Fibroblast of lung (primary cell): ENCODE data around the gene ZNF804A. TPM values are rescaled to one million over a fixed set of nuclear protein-coding genes. Genes with fewer than 3 reads are reported as not detected.

ENCODE experiments used
- DNase-seq, 2 donors: peaks; one replicate each; pipeline versions ENCODE4 v3.0.0 to v3.0.0-alpha.2; 2010; ENCODE audit warnings: low read depth in 2 of 2
- H2AFZ ChIP-seq: 2 replicates; pipeline ENCODE4 v1.5.1; 2012; ENCODE audit warnings: low read length, control low read depth, inconsistent platforms
- H3K27ac ChIP-seq: 2 replicates; pipeline ENCODE4 v1.5.1; 2011; ENCODE audit warnings: low read length, control low read depth; ENCODE audit not compliant: insufficient read depth
- H3K27me3 ChIP-seq: 2 replicates; pipeline ENCODE4 v1.5.1; 2011; ENCODE audit warnings: mild to moderate bottlenecking, low read length; ENCODE audit not compliant: control insufficient read depth, insufficient read depth
- H3K36me3 ChIP-seq: 2 replicates; pipeline ENCODE4 v1.5.1; 2011; ENCODE audit warnings: low read length; ENCODE audit not compliant: control insufficient read depth, insufficient read depth
- H3K4me1 ChIP-seq: 2 replicates; pipeline ENCODE4 v1.5.1; 2011; ENCODE audit warnings: low read length; ENCODE audit not compliant: control insufficient read depth, insufficient read depth; ENCODE audit errors: extremely low read depth
- H3K4me2 ChIP-seq: 2 replicates; pipeline ENCODE4 v1.5.1; 2011; ENCODE audit warnings: low read length, control low read depth; ENCODE audit not compliant: insufficient read depth; ENCODE audit errors: extremely low read depth
- H3K4me3 ChIP-seq, 4 experiments: fragments of 200-600 bp in 1 of 4; sonication (generic) in 1 of 4; replicated peaks in 1 of 4; 2 replicates each; pipeline ENCODE4 v1.5.1; 2011 to 2016; ENCODE audit warnings: low read length in 4 of 4, low read depth in 3 of 4, mild to moderate bottlenecking in 3 of 4, control low read depth in 2 of 4, inconsistent platforms in 1 of 4, mixed read lengths in 1 of 4; ENCODE audit not compliant: insufficient read depth in 1 of 4; ENCODE audit errors: control extremely low read depth in 1 of 4
- H3K79me2 ChIP-seq: 2 replicates; pipeline ENCODE4 v1.5.1; 2012; ENCODE audit warnings: mild to moderate bottlenecking, low read length, inconsistent platforms; ENCODE audit not compliant: control insufficient read depth, insufficient read depth
- H3K9ac ChIP-seq: 2 replicates; pipeline ENCODE4 v1.5.1; 2011; ENCODE audit warnings: mild to moderate bottlenecking, low read length, control low read depth; ENCODE audit not compliant: insufficient read depth
- H3K9me3 ChIP-seq: 2 replicates; pipeline ENCODE4 v1.5.1; 2012; ENCODE audit warnings: low read depth, low read length; ENCODE audit not compliant: control insufficient read depth, insufficient read depth
- H4K20me1 ChIP-seq: 2 replicates; pipeline ENCODE4 v1.5.1; 2011; ENCODE audit warnings: low read length; ENCODE audit not compliant: control insufficient read depth, insufficient read depth; ENCODE audit errors: extremely low read depth
- EZH2 ChIP-seq: IDR thresholded peaks from 2 replicates; pipeline ENCODE4 v1.5.1; 2012; ENCODE audit warnings: low read length, control low read depth, mild to moderate bottlenecking; ENCODE audit errors: missing control alignments
- polyA plus RNA-seq, 2 donors: library from polyadenylated mRNA; depleted of rRNA in 1 of 2; stranded (reverse) in 1 of 2; unstranded in 1 of 2; fragments of >200 nt; gene quantifications; 2 replicates each; pipeline ENCODE4 v1.2.1, GENCODE V29; 2011 to 2012; ENCODE audit warnings: missing spikeins in 1 of 2
- total RNA-seq: library from RNA; depleted of rRNA; stranded (reverse); fragments of >200 nt; gene quantifications from 2 replicates; pipeline ENCODE4 v1.2.1, GENCODE V29; 2014
- TF ChIP-seq, protein P1 (sequence below), 2 donors: IDR thresholded peaks in 1 of 2; conservative IDR thresholded peaks in 1 of 2; 1 replicate in 1 of 2; 2 replicates in 1 of 2; pipeline ENCODE4 v1.5.1; 2011 to 2012; ENCODE audit warnings: low read length in 2 of 2, control low read depth in 1 of 2, inconsistent platforms in 1 of 2, low read depth in 1 of 2, mild to moderate bottlenecking in 1 of 2

ZNF804A gene
- total and polyA plus RNA-seq, 2 donors (not counting 1 experiment from before 2014, with no cell fraction given) = 3.0 to 6.9 TPM

DNA sequence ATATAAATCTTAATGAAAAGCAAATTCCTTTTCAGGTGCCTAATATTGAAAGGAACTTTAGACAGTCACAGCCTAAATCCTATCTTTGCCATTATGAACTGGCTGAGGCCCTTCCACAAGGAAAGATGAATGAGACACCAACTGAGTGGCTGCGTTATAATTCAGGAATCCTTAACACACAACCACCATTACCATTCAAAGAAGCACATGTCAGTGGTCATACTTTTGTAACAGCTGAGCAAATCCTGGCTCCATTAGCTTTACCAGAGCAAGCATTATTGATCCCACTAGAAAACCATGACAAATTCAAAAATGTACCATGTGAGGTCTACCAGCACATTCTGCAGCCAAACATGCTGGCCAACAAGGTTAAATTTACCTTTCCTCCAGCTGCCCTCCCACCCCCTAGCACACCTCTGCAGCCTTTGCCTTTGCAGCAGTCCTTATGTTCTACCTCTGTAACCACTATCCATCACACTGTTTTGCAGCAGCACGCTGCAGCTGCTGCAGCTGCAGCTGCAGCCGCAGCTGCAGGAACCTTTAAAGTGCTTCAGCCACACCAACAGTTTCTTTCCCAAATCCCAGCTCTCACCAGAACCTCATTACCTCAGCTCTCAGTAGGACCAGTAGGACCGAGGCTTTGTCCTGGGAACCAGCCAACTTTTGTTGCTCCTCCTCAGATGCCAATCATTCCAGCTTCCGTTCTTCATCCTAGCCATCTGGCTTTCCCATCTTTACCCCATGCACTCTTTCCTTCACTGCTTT, 340.1 kb downstream of the ZNF804A start:
- H3K79me2 ChIP-seq = no peaks in the 10 kb centered on the region
- no peaks in the 10 kb centered on the region for H3K27me3 ChIP-seq
- no peak overlapping the region for H3K4me3 ChIP-seq
- no peak overlapping the region for H3K27ac ChIP-seq
- H3K36me3 ChIP-seq = no peaks in the 10 kb centered on the region
- H3K4me1 ChIP-seq = no peaks in the 10 kb centered on the region
- H3K9me3 ChIP-seq = no peaks in the 10 kb centered on the region
- no peak overlapping the region for H3K9ac ChIP-seq
- TF ChIP-seq, protein P1, sequence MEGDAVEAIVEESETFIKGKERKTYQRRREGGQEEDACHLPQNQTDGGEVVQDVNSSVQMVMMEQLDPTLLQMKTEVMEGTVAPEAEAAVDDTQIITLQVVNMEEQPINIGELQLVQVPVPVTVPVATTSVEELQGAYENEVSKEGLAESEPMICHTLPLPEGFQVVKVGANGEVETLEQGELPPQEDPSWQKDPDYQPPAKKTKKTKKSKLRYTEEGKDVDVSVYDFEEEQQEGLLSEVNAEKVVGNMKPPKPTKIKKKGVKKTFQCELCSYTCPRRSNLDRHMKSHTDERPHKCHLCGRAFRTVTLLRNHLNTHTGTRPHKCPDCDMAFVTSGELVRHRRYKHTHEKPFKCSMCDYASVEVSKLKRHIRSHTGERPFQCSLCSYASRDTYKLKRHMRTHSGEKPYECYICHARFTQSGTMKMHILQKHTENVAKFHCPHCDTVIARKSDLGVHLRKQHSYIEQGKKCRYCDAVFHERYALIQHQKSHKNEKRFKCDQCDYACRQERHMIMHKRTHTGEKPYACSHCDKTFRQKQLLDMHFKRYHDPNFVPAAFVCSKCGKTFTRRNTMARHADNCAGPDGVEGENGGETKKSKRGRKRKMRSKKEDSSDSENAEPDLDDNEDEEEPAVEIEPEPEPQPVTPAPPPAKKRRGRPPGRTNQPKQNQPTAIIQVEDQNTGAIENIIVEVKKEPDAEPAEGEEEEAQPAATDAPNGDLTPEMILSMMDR (conservative IDR thresholded peaks at IDR 0.05 in 1 of 2, IDR thresholded peaks at IDR 0.05 in 1 of 2; ENCODE audit: low read depth in 1 of 2, low read length in 2 of 2) = no peak
- no peak for TF ChIP-seq EZH2
- no peak for DNase-seq
- no peak overlapping the region for H2AFZ ChIP-seq
- no peaks in the 10 kb centered on the region for H4K20me1 ChIP-seq
- H3K4me2 ChIP-seq = no peak overlapping the region

DNA sequence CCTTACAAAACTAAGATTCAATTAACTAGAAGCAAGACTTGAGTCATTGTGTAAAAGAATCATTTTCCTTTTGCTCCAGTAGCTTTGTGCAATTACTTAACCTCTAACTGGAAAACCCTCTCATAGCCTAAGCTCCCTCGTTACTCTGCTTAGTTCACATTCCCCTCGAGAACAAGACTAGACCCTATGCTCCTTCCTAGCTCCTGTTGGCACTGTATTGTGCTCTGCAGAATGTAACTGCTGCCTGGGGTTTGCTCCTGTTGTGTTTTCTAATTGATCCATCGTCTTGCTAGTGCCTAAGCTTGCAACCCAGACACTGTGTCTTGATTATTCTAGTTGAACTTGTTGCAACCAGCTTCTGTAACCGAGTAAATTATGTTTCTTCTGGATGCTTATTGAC, 347.0 kb downstream of the ZNF804A start:
- Histone ChIP-seq H3K36me3 (no peaks in the 10 kb centered on the region), H3K79me2 (no peaks in the 10 kb centered on the region), H3K9me3 (no peaks in the 10 kb centered on the region), H3K27ac (no peak overlapping the region), H3K4me2 (no peak overlapping the region), H3K4me1 (no peaks in the 10 kb centered on the region), H3K27me3 (no peaks in the 10 kb centered on the region), H3K4me3 (no peak overlapping the region), H2AFZ (no peak overlapping the region), H4K20me1 (no peaks in the 10 kb centered on the region), H3K9ac (no peak overlapping the region)
- TF ChIP-seq, protein P1 (conservative IDR thresholded peaks at IDR 0.05 in 1 of 2, IDR thresholded peaks at IDR 0.05 in 1 of 2; ENCODE audit: low read depth in 1 of 2, low read length in 2 of 2) = no peak
- TF ChIP-seq EZH2 = no peak
- no peak for DNase-seq

DNA sequence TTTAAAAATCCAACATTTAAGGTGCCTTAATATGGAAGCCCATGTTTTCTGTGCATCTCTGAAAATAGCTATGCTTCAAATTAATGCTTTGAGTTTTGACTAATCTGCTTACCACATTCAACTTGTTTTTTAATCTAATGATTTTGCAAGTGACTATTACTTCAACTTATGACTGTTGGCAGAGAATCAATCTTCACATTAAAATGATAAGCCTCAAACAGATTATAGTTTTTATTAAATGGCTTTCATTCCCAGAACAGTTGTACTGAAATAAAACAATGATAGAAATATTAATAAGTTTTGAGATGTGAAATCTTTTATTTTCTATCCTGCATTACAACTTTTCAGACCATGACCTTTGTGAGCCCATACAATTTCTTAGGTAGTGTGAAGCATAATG, 347.5 kb downstream of the ZNF804A start:
- Histone ChIP-seq H3K4me3 (no peak overlapping the region), H3K79me2 (no peaks in the 10 kb centered on the region), H4K20me1 (no peaks in the 10 kb centered on the region), H3K27ac (no peak overlapping the region), H3K27me3 (no peaks in the 10 kb centered on the region), H2AFZ (no peak overlapping the region), H3K4me1 (no peaks in the 10 kb centered on the region), H3K36me3 (no peaks in the 10 kb centered on the region), H3K9ac (no peak overlapping the region), H3K4me2 (no peak overlapping the region), H3K9me3 (no peaks in the 10 kb centered on the region)
- no peak for DNase-seq
- TF ChIP-seq EZH2 = no peak
- TF ChIP-seq, protein P1 (conservative IDR thresholded peaks at IDR 0.05 in 1 of 2, IDR thresholded peaks at IDR 0.05 in 1 of 2; ENCODE audit: low read depth in 1 of 2, low read length in 2 of 2) = no peak
